ENCODE data around the gene VPS33B. TPM values are rescaled to one million over a fixed set of nuclear protein-coding genes. Genes with fewer than 3 reads are reported as not detected.

Gene VPS33B
- total RNA-seq, 1 donor: 8.0 TPM

GRCh38 chr15:91045065-91045464 lies 22.7 kb upstream of the VPS33B start:
- Histone ChIP-seq H3K4me1 (ENCODE audit: insufficient read depth, low read length) (no peaks in the 10 kb centered on the region), H3K4me3 (ENCODE audit: insufficient read depth, low read length) (no peak overlapping the region), H3K9me3 (ENCODE audit: low read depth, low read length) (no peaks in the 10 kb centered on the region), H3K79me2 (ENCODE audit: insufficient read depth, low read length) (no peaks in the 10 kb centered on the region), H3K4me2 (ENCODE audit: insufficient read depth, low read length) (no peak overlapping the region), H4K20me1 (ENCODE audit: insufficient read depth, low read length) (no peaks in the 10 kb centered on the region), H3K27ac (ENCODE audit: low read depth, low read length) (no peak overlapping the region), H2AFZ (ENCODE audit: low read length) (no peak overlapping the region), H3K27me3 (ENCODE audit: insufficient read depth, low read length) (no peaks in the 10 kb centered on the region), H3K36me3 (ENCODE audit: insufficient read depth, low read length) (no peaks in the 10 kb centered on the region)
- TF ChIP-seq, protein P1, sequence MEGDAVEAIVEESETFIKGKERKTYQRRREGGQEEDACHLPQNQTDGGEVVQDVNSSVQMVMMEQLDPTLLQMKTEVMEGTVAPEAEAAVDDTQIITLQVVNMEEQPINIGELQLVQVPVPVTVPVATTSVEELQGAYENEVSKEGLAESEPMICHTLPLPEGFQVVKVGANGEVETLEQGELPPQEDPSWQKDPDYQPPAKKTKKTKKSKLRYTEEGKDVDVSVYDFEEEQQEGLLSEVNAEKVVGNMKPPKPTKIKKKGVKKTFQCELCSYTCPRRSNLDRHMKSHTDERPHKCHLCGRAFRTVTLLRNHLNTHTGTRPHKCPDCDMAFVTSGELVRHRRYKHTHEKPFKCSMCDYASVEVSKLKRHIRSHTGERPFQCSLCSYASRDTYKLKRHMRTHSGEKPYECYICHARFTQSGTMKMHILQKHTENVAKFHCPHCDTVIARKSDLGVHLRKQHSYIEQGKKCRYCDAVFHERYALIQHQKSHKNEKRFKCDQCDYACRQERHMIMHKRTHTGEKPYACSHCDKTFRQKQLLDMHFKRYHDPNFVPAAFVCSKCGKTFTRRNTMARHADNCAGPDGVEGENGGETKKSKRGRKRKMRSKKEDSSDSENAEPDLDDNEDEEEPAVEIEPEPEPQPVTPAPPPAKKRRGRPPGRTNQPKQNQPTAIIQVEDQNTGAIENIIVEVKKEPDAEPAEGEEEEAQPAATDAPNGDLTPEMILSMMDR (IDR thresholded peaks at IDR 0.05; ENCODE audit: extremely low read depth, low read depth, low read length): no peak
- peak; percentile 62 for DNase-seq (ENCODE audit: insufficient read length, low spot score, missing footprints)

GRCh38 chr15:91043202-91043874 lies 20.9 kb upstream of the VPS33B start:
- H3K4me2 ChIP-seq (ENCODE audit: insufficient read depth, low read length): no peak overlapping the region
- no peak overlapping the region for H2AFZ ChIP-seq (ENCODE audit: low read length)
- H3K36me3 ChIP-seq (ENCODE audit: insufficient read depth, low read length): no peaks in the 10 kb centered on the region
- H3K27ac ChIP-seq (ENCODE audit: low read depth, low read length): no peak overlapping the region
- no peaks in the 10 kb centered on the region for H3K27me3 ChIP-seq (ENCODE audit: insufficient read depth, low read length)
- no peaks in the 10 kb centered on the region for H4K20me1 ChIP-seq (ENCODE audit: insufficient read depth, low read length)
- H3K4me3 ChIP-seq (ENCODE audit: insufficient read depth, low read length): no peak overlapping the region
- peak; percentile 45 for DNase-seq (ENCODE audit: insufficient read length, low spot score, missing footprints)
- TF ChIP-seq, protein P1 (IDR thresholded peaks at IDR 0.05; ENCODE audit: extremely low read depth, low read depth, low read length): no peak
- no peaks in the 10 kb centered on the region for H3K9me3 ChIP-seq (ENCODE audit: low read depth, low read length)
- no peaks in the 10 kb centered on the region for H3K4me1 ChIP-seq (ENCODE audit: insufficient read depth, low read length)
- H3K79me2 ChIP-seq (ENCODE audit: insufficient read depth, low read length): no peaks in the 10 kb centered on the region

GRCh38 chr15:91040856-91041255 lies 18.5 kb upstream of the VPS33B start:
- DNase-seq (ENCODE audit: insufficient read length, low spot score, missing footprints): no peak
- Histone ChIP-seq H2AFZ (ENCODE audit: low read length) (peak overlapping the region; percentile 20), H3K27me3 (ENCODE audit: insufficient read depth, low read length) (peaks cover 7% of the 10 kb centered on the region), H3K79me2 (ENCODE audit: insufficient read depth, low read length) (no peaks in the 10 kb centered on the region), H3K9me3 (ENCODE audit: low read depth, low read length) (no peaks in the 10 kb centered on the region), H3K4me2 (ENCODE audit: insufficient read depth, low read length) (no peak overlapping the region), H3K4me3 (ENCODE audit: insufficient read depth, low read length) (no peak overlapping the region), H4K20me1 (ENCODE audit: insufficient read depth, low read length) (no peaks in the 10 kb centered on the region), H3K36me3 (ENCODE audit: insufficient read depth, low read length) (no peaks in the 10 kb centered on the region), H3K4me1 (ENCODE audit: insufficient read depth, low read length) (no peaks in the 10 kb centered on the region), H3K27ac (ENCODE audit: low read depth, low read length) (no peak overlapping the region)
- TF ChIP-seq, protein P1 (IDR thresholded peaks at IDR 0.05; ENCODE audit: extremely low read depth, low read depth, low read length): no peak

GRCh38 chr15:91039996-91040395 lies 17.6 kb upstream of the VPS33B start:
- DNase-seq (ENCODE audit: insufficient read length, low spot score, missing footprints): no peak
- TF ChIP-seq, protein P1 (IDR thresholded peaks at IDR 0.05; ENCODE audit: extremely low read depth, low read depth, low read length): no peak

More at GRCh38 chr15:91039996-91040395, 17.6 kb upstream of the VPS33B start:
- Histone ChIP-seq H3K4me3 (ENCODE audit: insufficient read depth, low read length) (no peak overlapping the region), H3K36me3 (ENCODE audit: insufficient read depth, low read length) (no peaks in the 10 kb centered on the region), H2AFZ (ENCODE audit: low read length) (no peak overlapping the region), H3K27ac (ENCODE audit: low read depth, low read length) (no peak overlapping the region), H3K4me2 (ENCODE audit: insufficient read depth, low read length) (no peak overlapping the region), H3K79me2 (ENCODE audit: insufficient read depth, low read length) (no peaks in the 10 kb centered on the region), H4K20me1 (ENCODE audit: insufficient read depth, low read length) (no peaks in the 10 kb centered on the region), H3K4me1 (ENCODE audit: insufficient read depth, low read length) (no peaks in the 10 kb centered on the region), H3K9me3 (ENCODE audit: low read depth, low read length) (no peaks in the 10 kb centered on the region), H3K27me3 (ENCODE audit: insufficient read depth, low read length) (peaks cover 10% of the 10 kb centered on the region)

Measured in osteoblast (primary cell).